Measurements from ENCODE around the gene HS3ST3A1.

- TF ChIP-seq CTCF (IDR thresholded peaks at IDR 0.05) (no peak), POLR2A (IDR thresholded peaks at IDR 0.05) (no peak)
These were observed 83.3 kb downstream of the HS3ST3A1 start for GRCh38 chr17:13518261-13519000.

Data from body of pancreas (tissue), 4 donors.